Measurements from ENCODE around the gene ATF2.
A peak's percentile ranks its signal among the peaks of the same experiment; 100 is the strongest.

The ATF2 gene

DNA sequence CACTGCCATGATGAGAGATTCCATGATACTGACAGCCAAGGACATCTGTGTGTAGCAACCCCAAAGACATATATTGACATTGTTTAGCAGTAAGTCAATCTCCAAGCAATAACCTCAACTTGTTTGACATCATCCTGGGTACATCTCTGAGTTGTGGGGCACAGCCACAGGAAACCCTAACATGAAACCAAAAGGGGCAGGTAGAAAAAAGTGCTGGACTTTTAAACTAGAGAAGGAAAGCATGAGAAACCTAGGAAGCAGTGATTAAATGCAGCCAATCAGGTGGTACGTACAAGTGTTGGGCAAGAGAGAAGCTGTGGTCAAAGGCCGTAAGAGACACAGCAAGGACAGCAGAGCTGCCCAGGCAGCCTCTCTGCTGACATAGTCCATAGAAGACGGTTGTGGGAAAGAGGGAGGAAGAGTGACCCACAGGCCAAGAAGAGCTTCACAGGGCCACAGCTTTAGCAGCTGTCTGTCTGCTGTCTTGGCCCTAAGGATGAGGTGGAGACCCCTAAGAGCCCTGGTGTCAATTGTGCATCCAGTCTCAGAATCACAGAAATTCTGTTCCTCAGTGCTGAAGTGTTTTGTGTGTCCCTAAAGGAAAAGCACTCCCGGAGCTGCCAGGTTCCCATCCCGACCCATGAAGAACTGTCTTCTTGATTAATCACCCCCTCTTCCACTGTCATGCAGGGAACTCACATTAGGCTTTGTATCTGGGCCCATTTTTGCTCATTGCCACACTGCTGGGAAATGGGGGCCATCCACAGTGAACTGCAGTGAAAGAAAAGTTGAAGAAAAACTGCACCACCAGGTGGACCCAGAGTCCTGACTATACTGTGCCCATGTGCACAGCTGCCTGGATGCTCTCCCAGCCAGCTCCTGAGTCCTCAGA is 137.4 kb downstream of the ATF2 start:
- no peak overlapping the region for H3K4me3 ChIP-seq (ENCODE audit: severe bottlenecking)

DNA sequence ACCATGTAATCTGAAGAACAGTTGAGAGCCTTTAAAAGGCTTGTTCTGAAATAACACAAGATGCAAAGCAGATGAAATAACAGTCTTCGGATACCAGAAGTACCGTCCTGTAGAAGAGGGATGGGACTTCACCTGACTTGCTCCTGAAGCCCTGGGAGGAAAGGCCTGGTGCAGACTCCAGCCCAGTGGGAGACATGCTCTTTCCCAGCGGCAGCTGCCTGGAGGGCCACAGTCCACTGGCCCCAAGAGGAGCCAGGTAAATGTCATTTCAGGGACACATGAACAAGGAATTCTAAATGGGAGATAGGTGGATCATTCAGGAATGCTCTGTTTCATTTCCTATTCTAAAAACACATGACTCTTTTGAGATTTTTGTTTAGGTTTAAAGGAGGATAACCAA is 140.2 kb downstream of the ATF2 start:
- Histone ChIP-seq H3K9me3 (ENCODE audit: severe bottlenecking) (no peaks in the 10 kb centered on the region), H3K4me1 (ENCODE audit: insufficient read depth, poor library complexity, severe bottlenecking) (no peaks in the 10 kb centered on the region), H3K4me3 (ENCODE audit: severe bottlenecking) (no peak overlapping the region), H3K27me3 (ENCODE audit: insufficient read depth, poor library complexity, severe bottlenecking) (no peaks in the 10 kb centered on the region), H3K36me3 (ENCODE audit: low read depth) (no peaks in the 10 kb centered on the region), H3K27ac (ENCODE audit: poor library complexity, severe bottlenecking) (no peak overlapping the region)
- no peak for TF ChIP-seq CTCF (IDR thresholded peaks at IDR 0.05; ENCODE audit: poor library complexity, severe bottlenecking)
- DNase-seq (ENCODE audit: low spot score) (no peak), ATAC-seq (ENCODE audit: low read depth) (no peak)

More for the DNA sequence above, 137.4 kb downstream of the ATF2 start:
- Histone ChIP-seq H3K4me1 (ENCODE audit: insufficient read depth, poor library complexity, severe bottlenecking) (no peaks in the 10 kb centered on the region), H3K36me3 (ENCODE audit: low read depth) (no peaks in the 10 kb centered on the region), H3K9me3 (ENCODE audit: severe bottlenecking) (no peaks in the 10 kb centered on the region), H3K27ac (ENCODE audit: poor library complexity, severe bottlenecking) (no peak overlapping the region), H3K27me3 (ENCODE audit: insufficient read depth, poor library complexity, severe bottlenecking) (no peaks in the 10 kb centered on the region)
- ATAC-seq (ENCODE audit: low read depth) (peak; percentile 91), DNase-seq (ENCODE audit: low spot score) (no peak)
- TF ChIP-seq CTCF (IDR thresholded peaks at IDR 0.05; ENCODE audit: poor library complexity, severe bottlenecking): peak; percentile 50

DNA sequence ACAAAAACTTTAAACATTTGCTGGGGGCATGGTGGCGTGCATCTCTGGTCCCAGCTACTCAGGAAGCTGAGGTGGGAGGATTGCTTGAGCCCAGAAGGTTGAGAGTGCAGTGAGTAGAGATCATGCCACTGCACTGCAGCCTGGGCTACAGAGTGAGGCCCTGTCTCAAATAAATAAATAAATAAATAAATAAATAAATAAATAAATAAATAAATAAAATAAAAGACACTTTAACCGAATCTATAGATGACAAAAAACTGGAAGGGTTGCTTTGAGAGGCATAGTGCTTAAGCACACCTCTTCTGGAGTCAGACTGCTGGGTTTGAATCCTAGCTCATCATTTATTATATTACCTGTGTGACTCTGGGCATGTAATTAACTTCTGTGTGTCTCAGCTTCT is 141.6 kb downstream of the ATF2 start:
- Histone ChIP-seq H3K4me3 (ENCODE audit: severe bottlenecking) (no peak overlapping the region), H3K27me3 (ENCODE audit: insufficient read depth, poor library complexity, severe bottlenecking) (no peaks in the 10 kb centered on the region), H3K9me3 (ENCODE audit: severe bottlenecking) (no peaks in the 10 kb centered on the region), H3K27ac (ENCODE audit: poor library complexity, severe bottlenecking) (no peak overlapping the region), H3K36me3 (ENCODE audit: low read depth) (no peaks in the 10 kb centered on the region), H3K4me1 (ENCODE audit: insufficient read depth, poor library complexity, severe bottlenecking) (no peaks in the 10 kb centered on the region)
- no peak for ATAC-seq (ENCODE audit: low read depth)
- TF ChIP-seq CTCF (IDR thresholded peaks at IDR 0.05; ENCODE audit: poor library complexity, severe bottlenecking): no peak
- DNase-seq (ENCODE audit: low spot score): no peak

DNA sequence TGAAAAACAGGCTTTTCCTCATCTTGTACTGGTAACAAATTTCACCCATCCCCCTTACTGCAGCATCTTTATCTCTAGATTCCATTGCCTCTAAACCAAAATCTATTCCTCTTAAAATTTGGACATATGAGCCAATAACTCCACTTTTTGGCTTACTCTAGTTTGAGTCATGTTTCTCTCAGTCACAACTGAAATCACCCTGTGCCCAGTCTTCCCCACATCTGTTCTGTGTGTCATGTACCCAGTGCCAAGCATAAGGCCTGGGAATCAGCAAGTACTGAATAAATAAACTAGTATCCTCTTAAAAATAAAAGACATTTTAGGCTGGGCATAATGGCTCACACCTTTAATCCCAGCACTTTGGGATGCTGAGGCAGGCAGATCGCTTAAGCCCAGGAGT is 142.1 kb downstream of the ATF2 start:
- Histone ChIP-seq H3K4me1 (ENCODE audit: insufficient read depth, poor library complexity, severe bottlenecking) (no peaks in the 10 kb centered on the region), H3K4me3 (ENCODE audit: severe bottlenecking) (no peak overlapping the region), H3K9me3 (ENCODE audit: severe bottlenecking) (no peaks in the 10 kb centered on the region), H3K27ac (ENCODE audit: poor library complexity, severe bottlenecking) (no peak overlapping the region), H3K27me3 (ENCODE audit: insufficient read depth, poor library complexity, severe bottlenecking) (no peaks in the 10 kb centered on the region), H3K36me3 (ENCODE audit: low read depth) (no peaks in the 10 kb centered on the region)
- DNase-seq (ENCODE audit: low spot score): no peak
- no peak for ATAC-seq (ENCODE audit: low read depth)
- TF ChIP-seq CTCF (IDR thresholded peaks at IDR 0.05; ENCODE audit: poor library complexity, severe bottlenecking): no peak

GRCh38 chr2:175025233-175025632 is 142.8 kb downstream of the ATF2 start:
- no peaks in the 10 kb centered on the region for H3K9me3 ChIP-seq (ENCODE audit: severe bottlenecking)
- no peaks in the 10 kb centered on the region for H3K4me1 ChIP-seq (ENCODE audit: insufficient read depth, poor library complexity, severe bottlenecking)
- H3K27ac ChIP-seq (ENCODE audit: poor library complexity, severe bottlenecking): no peak overlapping the region
- ATAC-seq (ENCODE audit: low read depth) (no peak), DNase-seq (ENCODE audit: low spot score) (no peak)
- H3K27me3 ChIP-seq (ENCODE audit: insufficient read depth, poor library complexity, severe bottlenecking): no peaks in the 10 kb centered on the region
- no peak for TF ChIP-seq CTCF (IDR thresholded peaks at IDR 0.05; ENCODE audit: poor library complexity, severe bottlenecking)
- no peak overlapping the region for H3K4me3 ChIP-seq (ENCODE audit: severe bottlenecking)
- no peaks in the 10 kb centered on the region for H3K36me3 ChIP-seq (ENCODE audit: low read depth)

All from RWPE2 (cell line).